HG02943 (cell line): ENCODE results near the gene BSN.
"Not testable (repeated sequence)": the region's sequence is repeated elsewhere in the genome, so short reads cannot be mapped to it uniquely, and the experiment has no call there.

Source experiments
- ATAC-seq: cut with Tn5 transposase; IDR thresholded peaks from one replicate; pipeline ENCODE4 v1.9.1; 2021; ENCODE audit warnings: mild to moderate bottlenecking, low read depth, moderate library complexity; ENCODE audit not compliant: unreplicated experiment

The BSN gene

GRCh38 chr3:49534581-49535441 lies 19.5 kb upstream of the BSN start:
- ATAC-seq = no peak

GRCh38 chr3:49535971-49536874 lies 18.1 kb upstream of the BSN start:
- ATAC-seq = no peak

- ATAC-seq = no peak
These were observed 17.3 kb upstream of the BSN start for GRCh38 chr3:49536875-49537533.

GRCh38 chr3:49539659-49540560 lies 14.4 kb upstream of the BSN start:
- ATAC-seq = peak; percentile 90

GRCh38 chr3:49552087-49552486 lies 2.2 kb upstream of the BSN start:
- no peak for ATAC-seq

- no peak for ATAC-seq
These were observed 969 bp upstream of the BSN start for GRCh38 chr3:49553324-49553691.

- no peak for ATAC-seq
These were observed 472 bp downstream of the BSN start for GRCh38 chr3:49554633-49555265.

- ATAC-seq = no peak
These were observed 2.4 kb downstream of the BSN start for GRCh38 chr3:49556500-49557275.

- no peak for ATAC-seq
These were observed 8.8 kb downstream of the BSN start for GRCh38 chr3:49563040-49563578.

GRCh38 chr3:49563766-49564165 lies 9.5 kb downstream of the BSN start:
- ATAC-seq = no peak

- no peak for ATAC-seq
These were observed 12.0 kb downstream of the BSN start for GRCh38 chr3:49566312-49566711.

- ATAC-seq = no peak
These were observed 13.1 kb downstream of the BSN start for GRCh38 chr3:49567406-49567805.

GRCh38 chr3:49568965-49569364 lies 14.7 kb downstream of the BSN start:
- no peak for ATAC-seq

GRCh38 chr3:49570028-49570654 lies 15.9 kb downstream of the BSN start:
- no peak for ATAC-seq

- no peak for ATAC-seq
These were observed 27.9 kb downstream of the BSN start for GRCh38 chr3:49582177-49582576.

- not testable (repeated sequence) for ATAC-seq
These were observed 31.0 kb downstream of the BSN start for GRCh38 chr3:49585261-49585755.

- ATAC-seq = no peak
These were observed 37.3 kb downstream of the BSN start for GRCh38 chr3:49591615-49592014.

GRCh38 chr3:49593041-49593440 lies 38.8 kb downstream of the BSN start:
- ATAC-seq = no peak
